ENCODE measurements around the gene AQP9.

The AQP9 gene

DNA sequence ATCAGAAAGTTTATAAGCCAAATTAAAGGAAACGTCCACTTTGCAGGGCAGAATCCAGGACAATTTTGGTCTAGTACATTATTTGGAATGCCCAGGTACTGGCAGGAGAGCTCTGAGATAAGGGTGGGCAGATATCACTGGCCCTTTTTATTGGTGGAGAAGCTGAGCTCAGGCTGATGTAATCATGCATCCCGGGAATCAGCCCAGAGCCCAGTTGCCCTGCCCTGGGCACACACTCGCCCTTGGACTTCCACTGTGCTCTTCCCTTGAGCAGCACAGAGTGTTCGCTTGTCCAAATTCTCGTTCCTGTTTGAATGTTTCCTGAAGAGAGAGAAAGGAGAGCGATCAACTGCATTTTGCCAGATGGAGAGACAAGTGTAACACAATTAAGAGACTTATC, 3.7 kb downstream of the AQP9 start:
- no peak for DNase-seq

DNA sequence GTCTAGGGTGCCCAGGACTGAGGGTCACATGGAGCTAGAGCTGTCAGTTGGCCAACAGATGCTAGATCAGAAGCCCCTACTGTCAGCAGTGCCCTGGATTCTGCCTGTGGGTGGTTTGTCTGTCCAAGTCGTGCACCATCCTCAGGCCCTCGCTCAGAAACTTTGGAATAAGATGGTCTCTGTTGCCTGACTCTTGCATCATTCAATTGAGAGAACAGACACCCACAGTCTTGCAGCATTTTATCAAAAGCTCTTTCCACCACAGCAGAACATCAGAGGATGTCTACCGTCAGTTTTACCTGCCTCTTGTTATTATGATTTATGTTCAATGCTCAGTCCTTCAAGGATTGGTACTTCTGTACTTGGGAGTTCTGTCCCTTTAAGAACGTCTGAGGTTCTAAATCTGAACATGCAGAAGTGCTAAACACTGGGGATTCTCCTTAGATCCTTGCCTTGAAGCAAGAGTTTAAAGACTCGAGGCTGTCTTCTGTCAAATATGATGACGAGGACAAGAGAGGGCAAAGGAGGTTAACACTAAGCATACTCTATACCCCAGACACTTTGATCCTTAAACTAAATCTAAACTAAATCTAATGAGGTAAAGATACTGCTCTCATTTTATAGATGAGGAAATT, 4.8 kb downstream of the AQP9 start:
- no peak for DNase-seq

- no peak for DNase-seq
These were observed 7.4 kb downstream of the AQP9 start for GRCh38 chr15:58145606-58146005.

DNA sequence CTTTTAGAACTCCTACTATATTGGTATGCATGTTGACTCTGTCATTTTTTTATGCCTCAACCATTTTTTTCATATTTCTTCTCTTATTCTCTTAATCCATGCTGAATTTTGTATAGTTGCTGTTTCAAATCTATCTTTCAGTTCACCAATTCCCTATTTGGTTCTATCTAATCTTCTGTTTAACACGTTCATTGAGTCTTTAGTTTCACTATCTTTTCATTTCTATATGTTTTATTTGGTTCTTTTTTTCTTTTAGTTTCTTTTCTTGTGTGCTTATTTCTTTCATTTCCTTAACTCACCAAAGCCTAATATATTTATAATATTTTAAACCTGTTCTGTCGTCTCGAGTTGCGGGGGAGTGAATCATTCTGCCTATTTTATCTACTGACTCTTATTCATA, 8.0 kb downstream of the AQP9 start:
- no peak for DNase-seq

DNA sequence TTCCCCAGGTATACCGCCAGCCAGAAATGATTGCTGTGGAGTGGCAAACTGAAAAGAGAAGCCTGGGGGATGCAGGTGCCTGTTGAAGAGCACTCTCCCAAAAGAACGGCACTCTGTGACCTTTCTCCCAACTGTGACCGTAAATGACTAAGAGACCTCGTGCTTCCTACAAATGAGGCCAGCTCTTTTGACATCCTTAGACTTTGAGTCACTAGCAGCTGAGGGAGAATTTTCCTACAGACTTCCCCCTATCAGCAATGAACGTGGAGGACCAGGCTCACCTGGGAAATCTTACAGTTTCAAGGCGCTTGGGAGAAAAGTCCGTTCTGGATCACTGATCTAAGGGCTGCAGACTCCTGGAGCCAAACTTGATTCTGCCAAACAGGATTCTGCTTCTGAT, 8.6 kb downstream of the AQP9 start:
- DNase-seq, result no peak

GRCh38 chr15:58147171-58147611, 9.0 kb downstream of the AQP9 start:
- DNase-seq, result no peak

GRCh38 chr15:58148120-58148519, 9.9 kb downstream of the AQP9 start:
- DNase-seq, result no peak

GRCh38 chr15:58148633-58149445, 10.7 kb downstream of the AQP9 start:
- no peak for DNase-seq

DNA sequence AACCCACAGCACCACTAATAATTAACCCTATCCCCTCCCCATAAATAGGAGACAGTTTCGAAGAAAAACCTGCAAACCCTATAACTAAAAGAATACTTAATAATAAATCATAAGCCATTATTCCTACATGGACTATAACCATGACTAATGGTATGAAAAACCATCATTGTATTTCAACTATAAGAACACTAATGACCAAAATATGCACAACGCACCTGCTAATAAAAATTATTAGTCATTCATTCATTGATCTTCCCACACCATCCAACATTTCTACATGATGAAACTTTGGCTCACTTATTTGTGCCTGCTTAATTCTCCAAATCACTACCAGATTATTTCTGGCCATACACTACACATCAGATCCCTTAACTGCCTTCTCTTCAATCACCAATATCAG, 16.6 kb downstream of the AQP9 start:
- no peak for DNase-seq

- no peak for DNase-seq
These were observed 21.7 kb downstream of the AQP9 start for GRCh38 chr15:58159827-58160386.

GRCh38 chr15:58161436-58161930, 23.3 kb downstream of the AQP9 start:
- no peak for DNase-seq

- no peak for DNase-seq
These were observed 25.8 kb downstream of the AQP9 start for GRCh38 chr15:58163985-58164384.

GRCh38 chr15:58164926-58165325, 26.7 kb downstream of the AQP9 start:
- no peak for DNase-seq

DNA sequence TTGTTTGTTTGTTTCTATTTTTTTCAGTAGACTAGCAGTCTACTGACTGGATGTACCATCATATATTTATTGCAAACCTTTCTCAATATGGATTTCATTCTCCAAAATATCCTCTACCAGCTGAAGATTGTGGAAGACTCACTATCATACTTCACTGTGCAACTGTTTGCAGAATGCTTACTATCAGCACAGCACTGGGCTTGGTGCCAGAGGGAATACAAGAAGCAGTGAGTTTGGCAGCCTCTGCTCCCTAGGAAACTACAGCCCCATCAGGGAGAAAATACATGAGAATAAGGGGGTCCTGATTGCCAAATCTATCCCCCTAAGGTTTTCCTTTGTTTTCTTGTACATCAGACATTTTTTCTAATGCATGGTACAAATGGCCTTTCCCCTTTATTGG, 27.5 kb downstream of the AQP9 start:
- DNase-seq, result no peak

- no peak for DNase-seq
These were observed 29.0 kb downstream of the AQP9 start for GRCh38 chr15:58167095-58167691.

DNA sequence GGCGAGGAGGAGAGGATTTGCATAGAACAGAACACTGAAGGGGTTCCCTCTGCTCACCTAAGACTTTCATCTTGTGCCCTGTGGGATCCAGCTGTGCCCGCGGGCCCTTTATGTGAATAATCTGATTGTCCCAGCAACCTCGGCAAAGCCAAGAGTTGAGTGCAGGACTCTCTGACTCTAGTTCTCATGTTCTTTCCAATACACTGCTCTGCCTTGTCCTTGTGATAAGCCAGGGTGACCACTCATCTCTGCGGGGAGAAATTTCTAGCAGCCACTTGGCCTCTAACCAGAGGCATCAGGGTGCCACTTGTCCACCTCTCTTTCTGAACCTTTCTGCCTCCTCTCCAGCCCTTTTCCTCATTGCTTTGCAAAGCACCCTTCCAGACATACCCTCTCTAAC, 31.8 kb downstream of the AQP9 start:
- no peak for DNase-seq

- DNase-seq, result no peak
These were observed 33.4 kb downstream of the AQP9 start for GRCh38 chr15:58171476-58172061.

- no peak for DNase-seq
These were observed 36.5 kb downstream of the AQP9 start for GRCh38 chr15:58174709-58175108.

GRCh38 chr15:58175955-58176354, 37.8 kb downstream of the AQP9 start:
- no peak for DNase-seq

DNA sequence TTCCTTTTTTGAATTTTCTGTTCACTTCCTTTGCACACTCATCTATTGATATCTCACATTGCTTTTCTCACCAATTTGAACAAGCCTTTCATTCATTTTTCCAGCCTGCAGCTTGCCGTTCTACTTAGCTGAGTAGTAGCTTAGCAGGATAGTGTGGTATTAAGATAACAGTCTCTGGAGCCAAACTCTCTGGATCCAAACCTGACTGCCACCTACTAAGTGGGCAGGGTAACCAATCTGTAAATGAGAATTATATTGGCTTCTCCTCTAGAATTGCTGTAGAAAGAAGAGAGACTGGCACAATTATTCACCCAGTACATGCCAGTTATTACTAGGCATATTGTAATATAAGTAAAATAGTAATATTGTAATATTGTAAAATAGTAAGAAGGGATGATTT, 40.5 kb downstream of the AQP9 start:
- no peak for DNase-seq

DNA sequence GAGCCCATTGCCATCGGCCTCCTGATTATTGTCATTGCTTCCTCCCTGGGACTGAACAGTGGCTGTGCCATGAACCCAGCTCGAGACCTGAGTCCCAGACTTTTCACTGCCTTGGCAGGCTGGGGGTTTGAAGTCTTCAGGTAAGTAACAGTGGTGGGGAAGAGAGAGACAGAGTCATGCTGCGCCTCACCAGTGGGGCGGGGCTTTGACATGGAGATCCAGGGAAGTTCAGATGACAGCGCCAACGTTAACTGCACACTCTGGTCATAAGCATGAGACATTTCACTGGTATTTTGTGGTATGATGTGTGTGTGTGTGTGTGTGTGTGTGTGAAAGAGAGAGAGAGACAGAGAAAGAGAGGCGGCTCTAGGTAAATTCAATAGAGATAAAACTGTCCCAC, 41.0 kb downstream of the AQP9 start:
- DNase-seq, result no peak

DNA sequence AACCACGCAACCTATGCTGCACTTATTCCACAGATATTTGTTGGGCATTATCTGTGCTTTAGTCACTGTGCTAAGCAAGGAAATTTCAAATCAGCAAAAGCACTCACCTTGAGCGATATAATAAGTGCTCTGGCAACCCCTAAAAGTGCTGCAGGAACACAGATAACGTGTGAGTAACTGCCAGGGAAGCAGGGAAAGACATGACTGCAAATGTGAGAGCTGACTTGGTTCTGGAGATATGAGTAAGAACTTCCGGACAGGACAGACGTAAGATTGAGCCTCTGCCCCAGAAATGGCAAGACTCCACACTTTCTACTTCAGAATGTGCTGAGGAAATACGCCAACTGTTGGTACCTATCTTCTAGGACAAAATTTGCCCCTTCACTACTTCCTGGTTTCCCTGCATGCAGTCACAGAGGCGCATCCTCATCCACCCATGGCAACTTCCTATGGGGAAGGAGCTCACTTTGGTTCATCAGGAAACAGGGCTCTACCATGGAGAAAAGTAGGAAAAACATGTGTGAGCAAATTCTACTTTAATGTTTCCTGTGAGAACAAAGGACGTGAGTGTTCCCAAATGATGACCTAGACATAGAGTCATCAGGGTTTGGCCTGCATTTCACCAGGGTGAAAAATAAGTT, 41.7 kb downstream of the AQP9 start:
- DNase-seq, result no peak
